Activated naive CD8-positive, alpha-beta T cell treated with anti-CD3 and anti-CD28 coated beads, Interleukin-2, amount 50 U/mL, for 24 hours (primary cell): ENCODE results near the gene EVPL.
"Not testable (repeated sequence)": the region's sequence is repeated elsewhere in the genome, so short reads cannot be mapped to it uniquely, and the experiment has no call there.

Experiments
- ATAC-seq: fragments of 150-1000 bp; cut with Tn5 transposase; one replicate; pipeline ENCODE4 v1.10.0; 2021
- DNase-seq: peaks from one replicate; pipeline ENCODE4 v3.0.0; 2021
- H3K27ac Mint-ChIP-seq: one replicate; pipeline ENCODE4 v1.8.0; 2021; ENCODE audit warnings: mild to moderate bottlenecking, mixed read lengths
- H3K27me3 Mint-ChIP-seq: one replicate; pipeline ENCODE4 v1.8.0; 2021; ENCODE audit warnings: mixed read lengths
- H3K36me3 Mint-ChIP-seq: one replicate; pipeline ENCODE4 v1.8.0; 2021; ENCODE audit warnings: low read depth, mixed read lengths
- H3K4me1 Mint-ChIP-seq: one replicate; pipeline ENCODE4 v1.8.0; 2021; ENCODE audit warnings: mixed read lengths
- H3K4me3 Mint-ChIP-seq: one replicate; pipeline ENCODE4 v1.8.0; 2021; ENCODE audit warnings: mild to moderate bottlenecking, moderate library complexity, mixed read lengths
- H3K9me3 Mint-ChIP-seq: one replicate; pipeline ENCODE4 v1.8.0; 2021; ENCODE audit warnings: mixed read lengths

EVPL gene

GRCh38 chr17:75980188-75981018, 46.7 kb downstream of the EVPL start:
- H3K9me3 Mint-ChIP-seq: no peaks in the 10 kb centered on the region
- no peak for ATAC-seq

GRCh38 chr17:75979705-75980187, 47.4 kb downstream of the EVPL start:
- H3K9me3 Mint-ChIP-seq: no peaks in the 10 kb centered on the region
- peak overlapping the region; percentile 100 for H3K27ac Mint-ChIP-seq
- peaks cover 6% of the 10 kb centered on the region for H3K36me3 Mint-ChIP-seq
- no peak for DNase-seq
- H3K4me1 Mint-ChIP-seq: peaks cover 51% of the 10 kb centered on the region
- peak overlapping the region; percentile 99 for H3K4me3 Mint-ChIP-seq
- H3K27me3 Mint-ChIP-seq: no peaks in the 10 kb centered on the region
- peak; percentile 15 for ATAC-seq

More at GRCh38 chr17:75980188-75981018, 46.7 kb downstream of the EVPL start:
- Mint-ChIP-seq H3K36me3 (peaks cover 6% of the 10 kb centered on the region), H3K4me1 (peaks cover 51% of the 10 kb centered on the region), H3K27me3 (no peaks in the 10 kb centered on the region), H3K4me3 (peak overlapping the region; percentile 99), H3K27ac (peak overlapping the region; percentile 100)
- DNase-seq: no peak

DNA sequence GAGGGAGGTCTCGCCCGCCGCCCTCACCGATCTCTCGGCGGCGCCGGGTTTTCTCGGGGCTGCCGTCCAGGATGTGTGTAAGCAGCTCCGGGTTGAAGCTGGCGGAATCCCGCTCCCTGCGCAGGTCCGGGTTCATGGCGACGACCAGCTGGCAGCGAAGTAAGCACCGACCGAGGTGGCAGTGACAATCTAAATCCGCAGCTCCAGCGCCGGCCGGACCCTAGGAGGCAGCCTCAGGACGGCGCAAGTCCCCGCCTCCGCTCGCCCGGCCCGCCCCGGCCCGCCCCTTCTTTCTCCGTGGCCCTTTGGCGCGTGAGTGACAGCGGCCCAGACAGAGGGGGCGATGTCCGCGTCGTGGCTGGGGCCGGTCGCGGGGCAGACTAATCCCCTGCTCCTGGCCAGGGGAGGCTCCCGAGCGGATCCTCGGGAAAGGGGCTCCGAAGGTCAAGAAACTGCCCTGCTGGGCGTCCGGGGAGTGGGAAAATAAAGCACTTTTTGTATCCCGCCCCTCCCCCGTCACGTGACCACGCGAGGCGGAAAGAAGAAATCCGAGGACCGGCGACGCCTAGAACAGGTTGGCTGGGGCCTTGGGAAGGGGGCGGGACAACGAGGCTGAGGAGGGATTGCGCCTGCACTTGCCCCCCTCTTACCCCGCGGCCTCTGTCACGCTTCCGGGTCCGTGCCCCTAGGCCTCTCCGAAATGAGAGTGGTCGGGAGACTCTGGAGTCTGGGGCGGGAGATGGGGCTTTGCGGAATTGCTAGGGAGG, 48.0 kb downstream of the EVPL start, which contains the start of the genes ACOX1 and TEN1:
Gene ACOX1 (minus strand): TSS at position 229 of the 767 bp plus-strand sequence. CDS start 93 bp downstream, at position 136.
Gene TEN1 (plus strand): TSS at position 303 of the 767 bp plus-strand sequence. CDS start 6,953 bp downstream, outside the sequence.
- Mint-ChIP-seq H3K27ac (peak within 1 kb of the TSS; percentile 100), H3K4me3 (peak within 1 kb of the TSS; percentile 99), H3K27me3 (no peaks in the 10 kb centered on the region), H3K9me3 (no peaks in the 10 kb centered on the region), H3K4me1 (peaks cover 51% of the 10 kb centered on the region), H3K36me3 (peaks cover 6% of the 10 kb centered on the region)
- peak; percentile 97 for DNase-seq
- peak; percentile 98 for ATAC-seq

GRCh38 chr17:75976175-75976848, 50.8 kb downstream of the EVPL start:
- Mint-ChIP-seq H3K27me3 (no peaks in the 10 kb centered on the region), H3K27ac (peak overlapping the region; percentile 5), H3K36me3 (peaks cover 5% of the 10 kb centered on the region), H3K9me3 (no peaks in the 10 kb centered on the region), H3K4me3 (peak overlapping the region; percentile 16), H3K4me1 (peaks cover 43% of the 10 kb centered on the region)
- ATAC-seq (no peak), DNase-seq (no peak)

DNA sequence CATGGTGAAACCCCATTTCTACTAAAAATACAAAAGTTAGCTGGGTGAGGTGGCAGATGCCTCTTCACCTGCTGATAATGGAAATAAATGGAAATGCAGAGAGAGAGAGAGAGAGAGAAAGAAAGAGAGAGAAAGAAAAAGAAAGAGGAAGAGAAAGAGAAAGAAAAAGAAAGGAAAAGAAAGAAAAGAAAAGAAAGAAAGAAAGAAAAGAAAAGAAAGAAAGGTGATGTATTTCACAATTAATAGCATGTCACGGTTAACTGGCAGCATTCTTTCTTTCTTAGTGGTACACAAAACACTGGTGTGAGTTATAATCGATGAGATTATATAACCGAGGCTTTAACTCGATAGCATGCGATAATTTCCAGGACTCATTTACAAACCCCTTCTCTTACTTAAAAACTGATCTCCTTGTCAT, 51.3 kb downstream of the EVPL start:
- Mint-ChIP-seq H3K27ac (peak overlapping the region; percentile 5), H3K4me3 (no peak overlapping the region), H3K27me3 (no peaks in the 10 kb centered on the region), H3K4me1 (peaks cover 38% of the 10 kb centered on the region), H3K9me3 (no peaks in the 10 kb centered on the region), H3K36me3 (peaks cover 7% of the 10 kb centered on the region)
- DNase-seq (no peak), ATAC-seq (no peak)

- H3K27me3 Mint-ChIP-seq, H3K9me3 Mint-ChIP-seq, H3K36me3 Mint-ChIP-seq, H3K27ac Mint-ChIP-seq, DNase-seq, H3K4me3 Mint-ChIP-seq, ATAC-seq: not testable (repeated sequence)
- H3K4me1 Mint-ChIP-seq: peaks cover 33% of the 10 kb centered on the region
Observed at GRCh38 chr17:75975187-75975586, 51.9 kb downstream of the EVPL start.

DNA sequence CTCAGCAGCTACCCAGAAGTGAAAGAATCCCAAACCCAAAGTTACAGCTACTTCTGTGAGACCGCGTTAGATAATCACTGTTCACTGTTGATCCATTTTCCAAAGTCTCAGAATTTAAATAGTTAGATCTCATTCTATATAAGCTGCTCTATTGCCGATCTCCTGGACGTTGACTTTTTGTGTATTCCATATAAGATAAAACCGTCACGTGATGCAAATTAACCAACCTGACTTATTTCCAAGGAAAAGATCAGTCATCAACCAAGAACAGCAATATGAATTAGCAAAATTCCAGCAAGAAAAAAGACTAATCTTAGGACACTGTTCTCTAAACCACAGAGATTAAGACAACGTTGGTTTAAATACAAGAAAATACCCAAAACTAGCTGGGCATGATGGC, 56.5 kb downstream of the EVPL start:
- no peaks in the 10 kb centered on the region for H3K9me3 Mint-ChIP-seq
- no peaks in the 10 kb centered on the region for H3K27me3 Mint-ChIP-seq
- H3K27ac Mint-ChIP-seq: no peak overlapping the region
- peaks cover 5% of the 10 kb centered on the region for H3K36me3 Mint-ChIP-seq
- DNase-seq: no peak
- no peak overlapping the region for H3K4me3 Mint-ChIP-seq
- H3K4me1 Mint-ChIP-seq: peaks cover 5% of the 10 kb centered on the region
- no peak for ATAC-seq

GRCh38 chr17:75970011-75970523, 57.0 kb downstream of the EVPL start:
- DNase-seq (no peak), ATAC-seq (no peak)
- H3K36me3 Mint-ChIP-seq: peaks cover 5% of the 10 kb centered on the region
- H3K4me1 Mint-ChIP-seq: peaks cover 3% of the 10 kb centered on the region
- no peaks in the 10 kb centered on the region for H3K9me3 Mint-ChIP-seq
- no peaks in the 10 kb centered on the region for H3K27me3 Mint-ChIP-seq
- H3K27ac Mint-ChIP-seq: no peak overlapping the region
- no peak overlapping the region for H3K4me3 Mint-ChIP-seq

GRCh38 chr17:75969044-75969443, 58.1 kb downstream of the EVPL start:
- H3K27ac Mint-ChIP-seq, H3K9me3 Mint-ChIP-seq, H3K4me3 Mint-ChIP-seq: not testable (repeated sequence)

GRCh38 chr17:75965468-75965867, 61.6 kb downstream of the EVPL start:
- ATAC-seq (no peak), DNase-seq (no peak)
- Mint-ChIP-seq H3K4me1 (peaks cover 10% of the 10 kb centered on the region), H3K27ac (no peak overlapping the region), H3K9me3 (no peaks in the 10 kb centered on the region), H3K36me3 (no peaks in the 10 kb centered on the region), H3K4me3 (no peak overlapping the region), H3K27me3 (no peaks in the 10 kb centered on the region)

More at GRCh38 chr17:75969044-75969443, 58.1 kb downstream of the EVPL start:
- H3K27me3 Mint-ChIP-seq, H3K36me3 Mint-ChIP-seq, H3K4me1 Mint-ChIP-seq, DNase-seq, ATAC-seq: not testable (repeated sequence)

DNA sequence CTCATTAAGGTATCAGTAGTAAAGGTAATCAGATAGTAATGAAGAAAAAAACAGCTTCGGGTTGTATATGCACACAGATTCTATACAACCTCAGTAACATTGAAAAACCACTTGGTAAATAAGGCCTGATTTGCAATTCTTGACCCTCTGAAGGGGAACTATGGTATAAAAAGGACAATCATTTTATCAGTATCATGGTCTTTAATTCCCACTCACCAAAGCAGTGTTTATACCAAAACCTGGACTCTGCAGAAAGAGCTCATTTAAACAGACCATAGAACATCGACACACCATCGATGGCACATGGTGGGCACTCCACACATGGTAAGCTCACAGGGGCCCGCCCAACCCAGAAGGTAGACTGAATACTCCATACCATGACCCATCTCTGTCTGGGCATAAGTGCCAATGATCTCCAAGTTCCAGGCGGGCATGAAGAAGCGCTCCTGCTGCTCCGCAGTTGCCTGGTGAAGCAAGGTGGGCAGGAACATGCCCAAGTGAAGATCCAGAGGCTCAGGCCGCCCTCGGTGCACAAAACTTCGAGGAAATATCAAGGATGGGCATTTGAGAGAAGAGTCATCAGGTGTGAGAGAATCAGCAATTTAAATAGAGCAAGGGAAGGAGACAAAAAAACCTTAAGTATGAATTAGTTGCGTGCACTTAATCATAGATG, 67.1 kb downstream of the EVPL start:
- ATAC-seq: no peak
- Mint-ChIP-seq H3K27me3 (no peaks in the 10 kb centered on the region), H3K4me3 (no peak overlapping the region), H3K9me3 (no peaks in the 10 kb centered on the region), H3K36me3 (peaks cover 9% of the 10 kb centered on the region), H3K27ac (no peak overlapping the region), H3K4me1 (peaks cover 8% of the 10 kb centered on the region)
- no peak for DNase-seq

GRCh38 chr17:75959051-75959838, 67.9 kb downstream of the EVPL start:
- Mint-ChIP-seq H3K4me1 (peaks cover 3% of the 10 kb centered on the region), H3K27me3 (no peaks in the 10 kb centered on the region), H3K9me3 (no peaks in the 10 kb centered on the region), H3K4me3 (no peak overlapping the region), H3K27ac (no peak overlapping the region), H3K36me3 (peaks cover 9% of the 10 kb centered on the region)
- ATAC-seq: no peak
- DNase-seq: no peak
